OCI-LY7 (cell line): Measurements from ENCODE around the gene NUP62. TPM values are rescaled to one million over a fixed set of nuclear protein-coding genes. Genes with fewer than 3 reads are reported as not detected.

Source experiments
- BruUV-seq: library from RNA; stranded (reverse); fragments of 400-500 nt; replicated peaks from 2 replicates; lab custom pipeline; 2021; lab: Mats Ljungman, UMichigan
- CTCF ChIA-PET: fragments of 300-600 bp; sonication (Branson Sonifier 250); formaldehyde crosslinking; loops from one replicate; lab custom pipeline; 2022; ENCODE audit warnings: antibody characterized with exemption; ENCODE audit not compliant: unreplicated experiment; lab: Charles Lee
- POLR2A ChIA-PET: fragments of 300-600 bp; sonication (Branson Sonifier 250); formaldehyde crosslinking; loops from one replicate; lab custom pipeline; 2022; ENCODE audit warnings: antibody characterized with exemption; lab: Charles Lee
- DNase-seq: peaks from one replicate; pipeline ENCODE4 v3.0.0-alpha.2; 2015; ENCODE audit warnings: low spot score
- H2AFZ ChIP-seq: fragments of 200-600 bp; sonication (generic), shearing (Covaris generic); 2 replicates; pipeline ENCODE4 v1.6.1; 2014; ENCODE audit warnings: mild to moderate bottlenecking, antibody characterized with exemption, low read length, moderate library complexity
- H3K27ac ChIP-seq: fragments of 200-600 bp; sonication (generic); 2 replicates; pipeline ENCODE4 v1.5.1; 2014; ENCODE audit warnings: mixed run types, low read depth, mild to moderate bottlenecking, moderate library complexity, low read length, inconsistent platforms; ENCODE audit not compliant: poor library complexity, severe bottlenecking
- H3K36me3 ChIP-seq: fragments of 200-600 bp; sonication (generic); 2 replicates; pipeline ENCODE4 v1.6.1; 2014; ENCODE audit warnings: mild to moderate bottlenecking, antibody characterized with exemption, low read length, moderate library complexity, mixed read lengths; ENCODE audit not compliant: insufficient read depth
- H3K4me1 ChIP-seq: fragments of 200-600 bp; sonication (generic); 2 replicates; pipeline ENCODE4 v1.5.1; 2014; ENCODE audit warnings: mild to moderate bottlenecking, low read length; ENCODE audit not compliant: insufficient read depth, poor library complexity, severe bottlenecking
- H3K4me2 ChIP-seq: fragments of 200-600 bp; sonication (generic); 2 replicates; pipeline ENCODE4 v1.6.1; 2014; ENCODE audit warnings: mild to moderate bottlenecking, low read length
- H3K4me3 ChIP-seq: fragments of 200-600 bp; sonication (generic); 2 replicates; pipeline ENCODE4 v1.5.1; 2014; ENCODE audit warnings: mild to moderate bottlenecking, low read depth, low read length; ENCODE audit not compliant: poor library complexity, severe bottlenecking
- H3K79me2 ChIP-seq: fragments of 200-600 bp; sonication (generic); 2 replicates; pipeline ENCODE4 v1.6.1; 2016; ENCODE audit warnings: low read depth, mild to moderate bottlenecking, low read length, moderate library complexity, mixed read lengths; ENCODE audit not compliant: insufficient read depth
- H3K9me2 ChIP-seq: fragments of 200-600 bp; sonication (generic); 2 replicates; pipeline ENCODE4 v1.6.1; 2016; ENCODE audit warnings: mild to moderate bottlenecking, low read length, mixed read lengths; ENCODE audit not compliant: insufficient read depth
- H3K9me3 ChIP-seq: fragments of 200-600 bp; sonication (generic); 2 replicates; pipeline ENCODE4 v1.6.1; 2014; ENCODE audit warnings: mild to moderate bottlenecking, mixed run types, low read length, mixed read lengths
- H4K20me1 ChIP-seq: fragments of 200-600 bp; sonication (generic); 2 replicates; pipeline ENCODE4 v1.6.1; 2014; ENCODE audit warnings: mild to moderate bottlenecking, antibody characterized with exemption, low read length, moderate library complexity, mixed read lengths; ENCODE audit not compliant: insufficient read depth
- CTCF ChIP-seq: fragments of 200-600 bp; sonication (generic); conservative IDR thresholded peaks from 2 replicates; pipeline ENCODE4 v1.5.1; 2014; ENCODE audit warnings: mild to moderate bottlenecking, antibody characterized with exemption, low read length, moderate library complexity, mixed read lengths
- EZH2phosphoT487 ChIP-seq: fragments of 200-600 bp; sonication (generic); IDR thresholded peaks from 2 replicates; pipeline ENCODE4 v1.6.1; 2018; ENCODE audit warnings: low read depth, borderline replicate concordance, mild to moderate bottlenecking, mixed run types, antibody characterized with exemption, low read length, moderate library complexity, mixed read lengths
- intact Hi-C: fragments of 100-400 bp; cut with micrococcal nuclease; formaldehyde crosslinking; loops from one replicate; pipeline ENCODE4 v1.10.0; 2022; ENCODE audit not compliant: unreplicated experiment
- total RNA-seq, 2 experiments: library from RNA; depleted of rRNA in 1 of 2; stranded (reverse); fragments of >200 nt in 1 of 2; shearing (Covaris generic) in 1 of 2; gene quantifications; 2 replicates each; pipeline ENCODE4 v1.2.3, GENCODE V29; 2014 to 2022

The NUP62 gene
- total RNA-seq, 2 experiments from 2014 or later: 75.6 to 76.3 TPM

GRCh38 chr19:49891393-49891792 lies 37.9 kb downstream of the NUP62 start:
- Histone ChIP-seq H3K36me3 (no peaks in the 10 kb centered on the region), H4K20me1 (no peaks in the 10 kb centered on the region), H3K4me1 (peaks cover 13% of the 10 kb centered on the region), H3K27ac (no peak overlapping the region), H3K4me3 (no peak overlapping the region), H3K9me3 (no peaks in the 10 kb centered on the region), H2AFZ (no peak overlapping the region), H3K79me2 (no peaks in the 10 kb centered on the region), H3K4me2 (peak overlapping the region; percentile 35; the same call in 1 of the 2 replicates), H3K9me2 (no peaks in the 10 kb centered on the region)
- CTCF ChIA-PET: no interaction called here
- TF ChIP-seq CTCF: no peak
- no peak for TF ChIP-seq EZH2phosphoT487
- BruUV-seq: no TSS peak
- POLR2A ChIA-PET: no interaction called here
- intact Hi-C loops: no loop called here
- DNase-seq: no peak

- TF ChIP-seq EZH2phosphoT487: no peak
- TF ChIP-seq CTCF: peak; percentile 39; the same call in 1 of the 2 replicates
- H3K27ac ChIP-seq: no peak overlapping the region
- peak overlapping the region; percentile 87 for H3K4me2 ChIP-seq
- H3K4me3 ChIP-seq: peak overlapping the region; percentile 60
- H3K79me2 ChIP-seq: no peaks in the 10 kb centered on the region
- H3K4me1 ChIP-seq: peaks cover 5% of the 10 kb centered on the region
- no peaks in the 10 kb centered on the region for H3K9me2 ChIP-seq
- no peaks in the 10 kb centered on the region for H3K36me3 ChIP-seq
- no peaks in the 10 kb centered on the region for H4K20me1 ChIP-seq
- peak; percentile 77 for DNase-seq
- POLR2A ChIA-PET: no interaction called here
- BruUV-seq: no TSS peak
- CTCF ChIA-PET: no interaction called here
- H3K9me3 ChIP-seq: no peaks in the 10 kb centered on the region
- intact Hi-C loops: no loop called here
- peak overlapping the region; percentile 5; the same call in 1 of the 2 replicates for H2AFZ ChIP-seq
Observed at GRCh38 chr19:49890349-49891311, 38.7 kb downstream of the NUP62 start.
